Stimulated activated CD4-positive, alpha-beta T cell treated with anti-CD3 and anti-CD28 coated beads, Interleukin-2, amount 100 ng/mL, for 24 hours (primary cell): ENCODE results near the gene SWT1.

Source experiments
- DNase-seq, 2 donors: peaks; one replicate each; pipeline ENCODE4 v3.0.0-alpha.2; 2020

The SWT1 gene

GRCh38 chr1:185156854-185157598, at the start of gene SWT1, which contains the start of gene TRMT1L:
SWT1 (plus strand) TSS chr1:185157167; CDS start chr1:185160842, 3,675 bp downstream.
TRMT1L (minus strand) TSS chr1:185156953; CDS start chr1:185156712, 241 bp downstream.
- peak; percentile 99 for DNase-seq

GRCh38 chr1:185108321-185108720, 48.6 kb upstream of the SWT1 start:
- no peak for DNase-seq

GRCh38 chr1:185110145-185110544, 46.8 kb upstream of the SWT1 start:
- DNase-seq = no peak

- no peak for DNase-seq
These were observed 45.1 kb upstream of the SWT1 start for GRCh38 chr1:185111873-185112272.

GRCh38 chr1:185112356-185112755, 44.6 kb upstream of the SWT1 start:
- no peak for DNase-seq

- no peak for DNase-seq
These were observed 27.3 kb upstream of the SWT1 start for GRCh38 chr1:185129708-185130107.

GRCh38 chr1:185132534-185132933, 24.4 kb upstream of the SWT1 start:
- no peak for DNase-seq

GRCh38 chr1:185137896-185138545, 18.9 kb upstream of the SWT1 start:
- DNase-seq = no peak

GRCh38 chr1:185139246-185139645, 17.7 kb upstream of the SWT1 start:
- DNase-seq = no peak

GRCh38 chr1:185144233-185144632, 12.7 kb upstream of the SWT1 start:
- DNase-seq = no peak

- no peak for DNase-seq
These were observed 5.8 kb upstream of the SWT1 start for GRCh38 chr1:185151215-185151614.

GRCh38 chr1:185152187-185152767, 4.7 kb upstream of the SWT1 start:
- DNase-seq = no peak

- DNase-seq = no peak
These were observed 2.0 kb upstream of the SWT1 start for GRCh38 chr1:185154912-185155513.

GRCh38 chr1:185155600-185156287, 1.2 kb upstream of the SWT1 start:
- DNase-seq = no peak

- DNase-seq = no peak
These were observed 596 bp upstream of the SWT1 start for GRCh38 chr1:185156288-185156853.

- no peak for DNase-seq
These were observed 839 bp downstream of the SWT1 start for GRCh38 chr1:185157599-185158412.

- no peak for DNase-seq
These were observed 1.8 kb downstream of the SWT1 start for GRCh38 chr1:185158800-185159199.

GRCh38 chr1:185159966-185160365, 3.0 kb downstream of the SWT1 start:
- DNase-seq = no peak

- no peak for DNase-seq
These were observed 5.5 kb downstream of the SWT1 start for GRCh38 chr1:185162491-185162890.

GRCh38 chr1:185166106-185166505, 9.1 kb downstream of the SWT1 start:
- DNase-seq = no peak

GRCh38 chr1:185170291-185170848, 13.4 kb downstream of the SWT1 start:
- DNase-seq = peak; percentile 13 to 27
